Stimulated activated CD4-positive, alpha-beta T cell treated with anti-CD3 and anti-CD28 coated beads, TNF-alpha, amount 100 ng/mL, for 24 hours (primary cell): ENCODE data around the gene ACOT7.
"Not testable (repeated sequence)": the region's sequence is repeated elsewhere in the genome, so short reads cannot be mapped to it uniquely, and the experiment has no call there.

Source experiments
- DNase-seq, 3 experiments: peaks; one replicate each; pipeline ENCODE4 v3.0.0-alpha.2; 2020; ENCODE audit warnings: low read depth in 3 of 3

ACOT7 gene, protein sequence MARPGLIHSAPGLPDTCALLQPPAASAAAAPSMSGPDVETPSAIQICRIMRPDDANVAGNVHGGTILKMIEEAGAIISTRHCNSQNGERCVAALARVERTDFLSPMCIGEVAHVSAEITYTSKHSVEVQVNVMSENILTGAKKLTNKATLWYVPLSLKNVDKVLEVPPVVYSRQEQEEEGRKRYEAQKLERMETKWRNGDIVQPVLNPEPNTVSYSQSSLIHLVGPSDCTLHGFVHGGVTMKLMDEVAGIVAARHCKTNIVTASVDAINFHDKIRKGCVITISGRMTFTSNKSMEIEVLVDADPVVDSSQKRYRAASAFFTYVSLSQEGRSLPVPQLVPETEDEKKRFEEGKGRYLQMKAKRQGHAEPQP

GRCh38 chr1:6393400-6394187 lies at the start of gene ACOT7:
Gene ACOT7, minus strand, starts transcription at chr1:6393767. Its CDS starts 368 bp downstream, at chr1:6393399.
- DNase-seq, result peak; percentile 76 to 90 (median 83)

DNA sequence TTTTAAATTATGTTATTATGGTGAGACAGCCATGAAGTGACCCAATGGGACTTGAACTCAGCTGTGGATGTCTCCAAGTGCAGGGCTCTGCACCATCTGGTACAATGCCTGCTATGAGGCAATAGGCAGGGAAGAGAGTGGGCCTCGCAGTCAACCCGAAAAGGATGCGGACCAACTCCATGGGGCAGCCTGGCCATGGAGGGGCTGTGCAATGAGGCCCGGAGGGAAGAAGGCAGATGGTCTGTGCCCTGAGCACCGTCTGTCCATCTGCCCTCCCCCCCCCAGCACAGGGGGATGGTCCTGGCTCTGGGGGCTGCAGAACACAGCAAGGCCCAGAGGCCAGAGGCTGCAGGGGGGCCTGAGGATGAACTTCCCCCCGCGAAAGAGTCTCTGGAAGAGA lies 48.0 kb upstream of the ACOT7 start:
- no peak for DNase-seq

GRCh38 chr1:6440198-6441126 lies 46.9 kb upstream of the ACOT7 start:
- peak in 2 of 3 experiments; percentile 45 to 71 for DNase-seq

DNA sequence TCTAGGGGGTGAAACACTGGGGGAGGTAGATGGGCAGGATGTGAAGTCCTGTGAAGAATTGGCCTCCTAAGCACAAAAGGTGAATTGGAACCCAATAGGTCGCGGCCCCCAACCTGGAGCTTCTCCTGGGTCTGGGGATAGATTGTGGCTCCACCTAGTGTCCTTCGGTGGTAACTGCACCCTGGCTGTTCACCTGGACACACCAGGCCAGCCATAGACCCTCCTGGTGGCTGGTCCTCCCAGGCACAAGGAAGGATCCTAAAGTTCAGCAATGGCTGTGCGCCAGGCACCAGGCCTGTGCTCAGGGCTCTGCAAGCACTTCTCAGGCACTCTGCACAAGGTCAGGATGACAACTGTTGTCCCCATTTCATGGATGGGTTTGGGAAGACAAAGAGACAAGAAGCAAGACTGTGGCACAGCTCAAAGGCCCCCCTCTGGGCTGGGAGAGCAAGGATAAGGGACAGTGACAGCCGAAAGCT lies 44.5 kb upstream of the ACOT7 start:
- peak; percentile 47 to 70 (median 60) for DNase-seq

DNA sequence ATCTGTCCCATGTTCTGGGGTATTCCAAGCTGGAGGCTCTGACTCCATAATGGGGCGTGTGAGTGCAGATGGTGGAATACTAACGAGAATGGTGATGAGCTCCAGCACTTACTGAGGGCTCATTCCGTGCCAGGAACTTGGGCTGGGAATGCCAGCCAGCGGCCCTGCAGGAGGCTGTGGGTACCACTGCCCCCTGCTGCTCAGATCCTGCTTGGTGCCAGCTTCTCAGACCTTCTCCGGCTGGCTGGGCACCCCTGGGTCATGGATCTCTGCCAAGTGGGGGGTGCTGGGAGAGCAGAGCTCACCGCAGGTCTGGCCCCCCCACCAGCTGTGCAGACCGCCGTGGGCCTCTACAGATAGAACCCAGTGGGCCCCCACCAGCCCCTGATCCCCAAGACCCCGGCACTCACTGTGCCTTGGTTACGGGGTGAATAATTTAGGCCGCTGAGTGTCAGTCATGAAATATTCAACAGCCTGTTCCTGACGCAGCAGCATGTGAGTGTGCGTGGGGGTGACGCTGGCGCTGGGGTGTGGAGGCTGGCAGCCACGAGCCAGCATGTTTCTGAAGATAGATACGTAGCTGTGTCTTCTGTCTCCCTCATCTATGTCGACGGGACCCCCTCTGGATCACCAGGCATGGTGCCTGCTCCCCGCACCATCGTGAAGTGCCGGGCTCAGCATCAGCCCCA lies 43.6 kb upstream of the ACOT7 start:
- DNase-seq, result not testable (repeated sequence)

- DNase-seq, result not testable (repeated sequence)
Measured at GRCh38 chr1:6436277-6436676, 42.7 kb upstream of the ACOT7 start.

GRCh38 chr1:6435547-6435946 lies 42.0 kb upstream of the ACOT7 start:
- DNase-seq, result no peak

DNA sequence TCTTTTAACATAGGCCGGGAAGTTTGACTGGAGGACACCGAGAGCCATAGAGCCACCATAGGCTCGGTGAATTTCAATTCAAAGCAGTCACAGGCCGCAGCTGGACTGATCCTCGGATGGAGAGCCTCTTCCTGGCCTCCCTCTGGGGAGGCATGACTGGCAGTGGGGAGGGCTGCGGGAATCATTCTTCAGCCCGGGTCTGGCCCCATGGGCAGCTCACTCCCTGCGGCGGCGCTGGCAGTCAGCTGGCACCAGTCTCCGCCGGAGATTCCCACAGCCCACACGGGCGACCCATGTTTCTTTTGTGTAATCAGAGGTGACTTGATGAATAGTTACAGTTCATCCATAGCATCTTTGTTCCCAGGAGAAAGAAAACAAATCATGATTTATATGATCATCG lies 41.6 kb upstream of the ACOT7 start:
- DNase-seq, result no peak

- no peak for DNase-seq
Measured at GRCh38 chr1:6434186-6434585, 40.6 kb upstream of the ACOT7 start.

- DNase-seq, result not testable (repeated sequence)
Measured at GRCh38 chr1:6431645-6432579, 38.3 kb upstream of the ACOT7 start.

DNA sequence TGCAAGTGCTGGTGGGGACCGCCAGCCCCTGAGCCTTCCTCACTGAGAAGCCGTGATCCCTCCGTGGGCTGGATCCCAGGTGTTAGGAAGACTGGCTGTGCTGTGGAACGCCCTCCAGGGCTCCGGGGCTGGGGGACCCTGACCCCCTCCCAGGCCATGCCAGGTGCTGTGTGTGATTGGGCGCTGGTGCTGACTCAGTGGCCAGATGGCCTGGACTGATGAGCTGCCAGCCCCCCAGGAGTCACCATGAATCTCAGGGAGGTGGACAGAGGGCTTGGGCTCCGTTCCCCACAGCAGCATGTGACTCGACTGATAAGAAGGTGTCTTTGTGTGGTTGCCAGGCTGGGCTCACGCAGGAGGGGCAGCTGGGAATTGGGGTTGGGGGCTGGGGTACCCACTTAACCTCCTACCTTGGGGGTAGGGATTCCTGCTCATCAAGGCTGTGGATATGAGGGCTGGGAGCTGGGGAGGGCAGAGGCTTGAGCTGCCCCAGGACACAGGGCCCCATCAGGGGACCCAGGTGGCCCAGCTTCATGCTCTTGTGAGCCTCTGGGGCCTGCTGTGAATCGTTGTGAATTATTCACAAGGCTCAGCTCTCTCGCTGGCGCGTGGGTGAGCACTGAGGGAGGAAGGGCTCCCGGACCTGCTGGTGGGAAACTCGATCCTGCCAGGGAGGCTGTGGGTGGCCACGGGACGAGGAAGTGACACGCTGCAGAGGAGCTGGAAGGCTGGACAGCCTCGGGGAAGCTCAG lies 36.3 kb upstream of the ACOT7 start:
- not testable (repeated sequence) for DNase-seq

DNA sequence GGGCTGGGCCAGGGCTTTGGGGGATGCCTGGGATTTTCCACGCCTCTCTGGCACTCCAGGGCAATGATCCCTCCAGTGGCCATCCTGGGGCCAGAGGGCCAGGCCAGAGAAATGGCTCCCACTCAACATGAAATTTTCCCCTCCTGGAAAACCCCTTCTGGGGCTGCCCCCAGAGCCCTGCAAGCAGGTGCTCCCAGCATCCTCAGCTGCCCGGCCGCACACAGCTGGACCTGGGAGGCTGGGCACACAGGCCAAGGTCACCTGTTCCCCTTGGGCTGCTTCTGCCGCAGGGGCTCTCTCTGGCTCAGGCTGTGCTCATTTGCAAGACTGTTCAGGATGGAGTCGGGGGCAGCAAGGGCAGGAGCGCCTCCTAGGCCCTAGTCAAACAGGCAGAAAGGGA lies 34.9 kb upstream of the ACOT7 start:
- DNase-seq, result not testable (repeated sequence)

GRCh38 chr1:6427441-6428390 lies 34.1 kb upstream of the ACOT7 start:
- no peak for DNase-seq

DNA sequence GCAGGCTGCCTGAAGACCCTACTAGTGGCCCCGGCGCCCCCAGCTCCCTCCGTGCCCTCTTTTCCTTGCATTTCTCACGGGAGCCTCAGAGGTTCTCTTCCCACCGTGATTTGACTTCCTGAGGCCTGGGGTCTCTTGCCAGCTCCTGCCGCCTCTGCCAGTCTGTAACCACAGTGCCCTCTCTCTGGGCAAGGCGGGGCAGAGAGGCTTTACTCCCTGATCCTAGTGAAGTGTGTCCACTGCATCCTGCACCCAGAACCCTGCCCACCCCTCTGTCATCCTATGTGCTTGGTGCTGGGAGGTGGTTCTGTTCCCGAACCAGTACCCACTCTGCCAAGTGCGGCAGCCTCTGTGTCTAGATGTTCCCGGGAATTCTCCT lies 33.4 kb upstream of the ACOT7 start:
- DNase-seq, result no peak

DNA sequence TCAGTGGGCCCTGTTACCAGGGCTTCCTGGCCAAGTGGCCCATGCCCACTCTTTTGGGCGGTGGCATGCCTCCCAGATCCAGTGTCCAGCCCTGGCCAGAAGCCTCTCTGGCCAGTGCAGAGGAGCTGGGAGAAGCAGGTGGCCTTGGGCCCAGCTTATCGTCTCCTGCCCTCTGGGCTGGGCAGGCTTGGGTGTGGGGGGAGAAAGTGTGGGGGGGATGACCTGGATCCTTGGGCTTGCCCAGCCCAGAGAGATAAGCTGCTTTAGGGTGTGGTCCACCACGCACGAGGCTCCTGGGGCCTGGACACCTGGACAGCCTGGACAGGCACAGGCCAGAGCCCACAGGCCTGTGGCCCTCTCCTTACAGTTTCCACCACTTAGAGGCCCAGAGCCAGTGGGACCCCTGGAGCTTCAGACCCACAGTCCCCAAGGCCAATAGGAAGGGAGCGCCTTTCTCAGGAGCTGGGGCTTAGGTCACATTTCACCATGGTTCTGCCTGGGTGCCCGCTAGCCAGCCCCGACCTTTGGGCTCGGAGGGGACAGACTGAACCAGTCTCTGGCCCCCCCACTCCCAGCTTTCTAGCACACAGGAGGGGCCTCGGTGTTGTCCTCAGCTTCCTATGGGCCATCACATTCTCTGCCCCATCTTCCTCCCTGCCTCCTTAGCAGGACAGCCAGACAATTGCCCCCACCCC lies 32.9 kb upstream of the ACOT7 start:
- no peak for DNase-seq

DNA sequence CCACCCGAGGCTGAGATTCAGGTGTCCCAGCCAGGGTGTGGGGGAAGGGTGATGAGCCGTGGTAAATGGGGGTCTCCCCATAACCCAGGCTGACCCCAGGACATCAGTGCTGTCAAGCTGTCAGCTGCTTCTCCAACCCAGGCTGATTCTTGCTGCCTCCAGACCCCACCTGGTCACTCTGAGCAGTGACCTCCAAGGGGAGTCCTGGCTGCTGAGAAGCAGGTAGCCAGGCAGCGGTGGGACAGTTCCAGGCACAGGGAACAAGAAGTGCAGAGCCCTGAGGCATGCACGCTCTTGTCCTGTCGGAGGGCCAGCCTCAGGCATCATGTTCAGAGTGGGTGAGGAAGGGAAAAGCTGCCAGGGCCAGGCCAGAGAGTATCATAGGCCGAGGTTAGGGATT lies 32.1 kb upstream of the ACOT7 start:
- DNase-seq, result no peak
